ENCODE measurements around the gene SLC6A9. TPM values are rescaled to one million over a fixed set of nuclear protein-coding genes. Genes with fewer than 3 reads are reported as not detected.

The SLC6A9 gene
- total and polyA plus RNA-seq, 2 experiments from 2014 or later = 4.9 to 13.2 TPM

- no peak for DNase-seq (ENCODE audit: low read depth in 1 of 2, low spot score in 1 of 2)
- TF ChIP-seq, protein P1, sequence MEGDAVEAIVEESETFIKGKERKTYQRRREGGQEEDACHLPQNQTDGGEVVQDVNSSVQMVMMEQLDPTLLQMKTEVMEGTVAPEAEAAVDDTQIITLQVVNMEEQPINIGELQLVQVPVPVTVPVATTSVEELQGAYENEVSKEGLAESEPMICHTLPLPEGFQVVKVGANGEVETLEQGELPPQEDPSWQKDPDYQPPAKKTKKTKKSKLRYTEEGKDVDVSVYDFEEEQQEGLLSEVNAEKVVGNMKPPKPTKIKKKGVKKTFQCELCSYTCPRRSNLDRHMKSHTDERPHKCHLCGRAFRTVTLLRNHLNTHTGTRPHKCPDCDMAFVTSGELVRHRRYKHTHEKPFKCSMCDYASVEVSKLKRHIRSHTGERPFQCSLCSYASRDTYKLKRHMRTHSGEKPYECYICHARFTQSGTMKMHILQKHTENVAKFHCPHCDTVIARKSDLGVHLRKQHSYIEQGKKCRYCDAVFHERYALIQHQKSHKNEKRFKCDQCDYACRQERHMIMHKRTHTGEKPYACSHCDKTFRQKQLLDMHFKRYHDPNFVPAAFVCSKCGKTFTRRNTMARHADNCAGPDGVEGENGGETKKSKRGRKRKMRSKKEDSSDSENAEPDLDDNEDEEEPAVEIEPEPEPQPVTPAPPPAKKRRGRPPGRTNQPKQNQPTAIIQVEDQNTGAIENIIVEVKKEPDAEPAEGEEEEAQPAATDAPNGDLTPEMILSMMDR (IDR thresholded peaks at IDR 0.05; ENCODE audit: low read depth, low read length) = no peak
- H3K4me3 ChIP-seq = no peak overlapping the region
- H3K4me1 ChIP-seq (ENCODE audit: low read depth) = peaks cover 3% of the 10 kb centered on the region
- no peak overlapping the region for H3K27ac ChIP-seq
- peaks cover 17% of the 10 kb centered on the region for H3K36me3 ChIP-seq
- no peaks in the 10 kb centered on the region for H3K27me3 ChIP-seq
- no peaks in the 10 kb centered on the region for H3K9me3 ChIP-seq (ENCODE audit: low read depth)
Measured at GRCh38 chr1:43956234-43956633, 75.0 kb downstream of the SLC6A9 start.

- TF ChIP-seq, protein P1 (IDR thresholded peaks at IDR 0.05; ENCODE audit: low read depth, low read length) = no peak
- Histone ChIP-seq H3K9me3 (ENCODE audit: low read depth) (no peaks in the 10 kb centered on the region), H3K4me1 (ENCODE audit: low read depth) (peaks cover 3% of the 10 kb centered on the region), H3K27ac (no peak overlapping the region), H3K4me3 (no peak overlapping the region), H3K27me3 (no peaks in the 10 kb centered on the region), H3K36me3 (peaks cover 13% of the 10 kb centered on the region)
- DNase-seq (ENCODE audit: low read depth in 1 of 2, low spot score in 1 of 2) = no peak
Measured at GRCh38 chr1:43954036-43954435, 77.2 kb downstream of the SLC6A9 start.

GRCh38 chr1:43953361-43953760, 77.9 kb downstream of the SLC6A9 start:
- Histone ChIP-seq H3K4me3 (no peak overlapping the region), H3K9me3 (ENCODE audit: low read depth) (no peaks in the 10 kb centered on the region), H3K27me3 (no peaks in the 10 kb centered on the region), H3K36me3 (peaks cover 9% of the 10 kb centered on the region), H3K27ac (no peak overlapping the region), H3K4me1 (ENCODE audit: low read depth) (peaks cover 3% of the 10 kb centered on the region)
- DNase-seq (ENCODE audit: low read depth in 1 of 2, low spot score in 1 of 2) = no peak
- TF ChIP-seq, protein P1 (IDR thresholded peaks at IDR 0.05; ENCODE audit: low read depth, low read length) = no peak

- peak in 1 of 2 donors; percentile 55 for DNase-seq (ENCODE audit: low read depth in 1 of 2, low spot score in 1 of 2)
- peaks cover 7% of the 10 kb centered on the region for H3K36me3 ChIP-seq
- H3K27ac ChIP-seq = no peak overlapping the region
- H3K4me3 ChIP-seq = no peak overlapping the region
- no peaks in the 10 kb centered on the region for H3K27me3 ChIP-seq
- no peaks in the 10 kb centered on the region for H3K9me3 ChIP-seq (ENCODE audit: low read depth)
- TF ChIP-seq, protein P1 (IDR thresholded peaks at IDR 0.05; ENCODE audit: low read depth, low read length) = no peak
- H3K4me1 ChIP-seq (ENCODE audit: low read depth) = peaks cover 5% of the 10 kb centered on the region
Measured at GRCh38 chr1:43952731-43953346, 78.4 kb downstream of the SLC6A9 start.

DNA sequence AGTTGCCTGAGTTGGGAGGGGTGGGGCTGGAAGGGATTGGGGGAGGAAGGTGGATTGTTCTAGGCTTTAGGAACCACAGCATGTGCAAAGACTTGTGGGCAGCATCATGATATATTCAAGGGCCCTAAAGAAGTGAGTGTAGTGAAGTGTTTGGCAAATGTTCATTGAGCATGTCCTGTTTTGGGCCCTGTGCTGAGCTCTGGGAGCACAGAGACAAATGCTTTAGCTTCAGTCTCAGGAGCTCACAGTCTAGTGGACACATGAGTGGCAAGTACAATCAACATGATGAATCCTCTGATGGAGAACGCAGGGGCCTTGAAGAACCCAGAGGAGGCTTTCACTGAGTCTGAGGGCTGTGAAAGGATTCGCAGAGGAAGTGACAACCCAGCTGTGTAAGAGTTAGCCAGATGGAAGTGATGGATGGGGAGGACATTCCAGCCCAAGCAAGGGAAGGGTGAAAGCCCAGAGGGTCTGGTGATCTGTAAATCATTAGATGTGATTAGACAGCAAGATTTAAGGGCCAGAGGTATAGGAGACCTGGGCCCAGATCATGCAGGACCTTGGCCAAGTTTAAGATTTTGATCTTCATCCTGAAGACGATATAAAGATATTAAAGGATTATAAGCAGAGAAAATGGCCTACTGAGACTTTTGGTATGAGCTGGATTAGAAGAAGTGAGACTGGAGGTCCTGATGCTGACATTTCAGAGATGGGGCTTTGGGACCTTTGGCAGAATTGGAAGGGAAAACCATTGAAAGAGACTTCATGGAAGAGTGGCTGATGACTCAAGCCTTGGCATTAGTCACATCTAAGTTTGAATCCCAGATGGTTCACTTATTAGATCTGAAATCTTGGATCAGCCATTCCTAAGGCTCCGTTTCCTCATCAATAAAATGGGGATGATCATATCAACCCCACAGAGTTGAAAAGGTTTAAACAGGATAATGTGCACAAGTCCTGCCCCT, 80.0 kb downstream of the SLC6A9 start:
- Histone ChIP-seq H3K9me3 (ENCODE audit: low read depth) (no peaks in the 10 kb centered on the region), H3K27ac (no peak overlapping the region), H3K4me3 (no peak overlapping the region), H3K36me3 (no peaks in the 10 kb centered on the region), H3K27me3 (no peaks in the 10 kb centered on the region), H3K4me1 (ENCODE audit: low read depth) (peaks cover 11% of the 10 kb centered on the region)
- no peak for DNase-seq (ENCODE audit: low read depth in 1 of 2, low spot score in 1 of 2)
- TF ChIP-seq, protein P1 (IDR thresholded peaks at IDR 0.05; ENCODE audit: low read depth, low read length) = no peak

Data from cardiac muscle cell (in vitro differentiated cells and primary cell).